Measurements from ENCODE around the gene KNTC1.
"Not testable (repeated sequence)": the region's sequence is repeated elsewhere in the genome, so short reads cannot be mapped to it uniquely, and the experiment has no call there.

Gene KNTC1

DNA sequence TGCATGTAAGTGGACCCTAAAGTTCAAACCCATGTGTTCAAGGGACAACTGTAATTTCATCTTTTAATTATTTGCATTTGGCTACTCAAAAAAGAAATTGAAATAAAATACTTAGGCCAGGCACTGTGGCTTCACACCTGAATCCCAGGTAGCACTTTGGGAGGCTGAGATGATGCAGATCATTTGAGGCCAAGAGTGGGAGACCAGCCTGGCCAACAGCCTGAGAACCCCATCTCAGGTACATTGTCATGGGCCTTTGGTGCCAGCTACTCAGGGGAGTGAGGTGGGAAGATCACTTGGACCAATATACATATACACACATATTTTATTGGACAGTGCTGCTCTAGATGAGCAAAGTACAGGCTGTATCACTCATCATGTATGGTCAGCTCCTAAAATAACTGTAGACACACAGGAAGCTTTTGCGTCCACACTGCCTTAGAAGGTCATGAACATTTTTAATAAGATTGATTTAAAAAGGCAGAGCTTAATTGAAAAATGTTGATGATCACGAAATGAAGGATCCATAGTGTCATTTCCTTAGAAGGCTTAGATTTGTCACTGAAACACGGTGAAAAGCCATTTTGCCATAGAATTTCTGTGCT, 23.8 kb upstream of the KNTC1 start:
- TF ChIP-seq, protein P1, sequence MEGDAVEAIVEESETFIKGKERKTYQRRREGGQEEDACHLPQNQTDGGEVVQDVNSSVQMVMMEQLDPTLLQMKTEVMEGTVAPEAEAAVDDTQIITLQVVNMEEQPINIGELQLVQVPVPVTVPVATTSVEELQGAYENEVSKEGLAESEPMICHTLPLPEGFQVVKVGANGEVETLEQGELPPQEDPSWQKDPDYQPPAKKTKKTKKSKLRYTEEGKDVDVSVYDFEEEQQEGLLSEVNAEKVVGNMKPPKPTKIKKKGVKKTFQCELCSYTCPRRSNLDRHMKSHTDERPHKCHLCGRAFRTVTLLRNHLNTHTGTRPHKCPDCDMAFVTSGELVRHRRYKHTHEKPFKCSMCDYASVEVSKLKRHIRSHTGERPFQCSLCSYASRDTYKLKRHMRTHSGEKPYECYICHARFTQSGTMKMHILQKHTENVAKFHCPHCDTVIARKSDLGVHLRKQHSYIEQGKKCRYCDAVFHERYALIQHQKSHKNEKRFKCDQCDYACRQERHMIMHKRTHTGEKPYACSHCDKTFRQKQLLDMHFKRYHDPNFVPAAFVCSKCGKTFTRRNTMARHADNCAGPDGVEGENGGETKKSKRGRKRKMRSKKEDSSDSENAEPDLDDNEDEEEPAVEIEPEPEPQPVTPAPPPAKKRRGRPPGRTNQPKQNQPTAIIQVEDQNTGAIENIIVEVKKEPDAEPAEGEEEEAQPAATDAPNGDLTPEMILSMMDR (IDR thresholded peaks at IDR 0.05; ENCODE audit: insufficient read depth, low read depth, low read length, missing control alignments), result no peak
- no peak for DNase-seq (ENCODE audit: low read depth)

DNA sequence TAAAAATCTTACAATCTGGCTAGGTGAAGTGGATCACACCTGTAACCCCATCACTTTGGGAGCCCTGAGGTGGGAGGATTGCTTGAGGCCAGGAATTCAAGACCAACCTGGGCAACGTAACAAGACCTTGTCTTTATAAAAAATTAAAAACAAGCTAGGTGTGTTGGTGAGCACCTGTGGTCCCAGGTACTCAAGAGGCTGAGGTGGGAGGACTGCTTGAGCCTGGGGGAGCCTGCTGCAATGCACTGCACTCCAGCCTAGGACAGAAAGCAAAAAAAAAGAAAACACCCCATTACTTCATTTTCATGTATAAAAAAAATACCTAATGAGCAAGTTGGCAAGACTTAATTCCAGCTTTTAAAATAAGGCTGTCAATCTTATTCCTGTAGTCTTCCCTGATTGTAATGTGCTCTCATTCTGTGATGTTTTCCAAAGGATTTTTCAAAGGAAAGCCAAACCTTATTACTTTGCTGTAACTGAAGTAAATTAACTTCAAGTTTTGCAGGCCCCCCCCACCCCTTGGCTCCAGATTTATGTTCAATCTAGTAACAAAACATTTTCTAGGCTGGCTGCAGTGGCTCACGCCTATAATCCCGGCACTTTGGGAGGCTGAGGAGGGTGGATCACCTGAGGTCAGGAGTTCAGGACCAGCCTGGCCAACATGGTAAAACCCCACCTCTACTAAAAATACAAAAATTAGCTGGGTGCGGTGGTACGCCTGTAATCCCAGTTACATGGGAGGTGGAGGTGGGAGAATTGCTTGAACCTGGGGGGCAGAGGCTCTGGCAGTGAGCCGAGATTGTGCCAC, 23.1 kb upstream of the KNTC1 start:
- no peak overlapping the region for H3K4me3 ChIP-seq (ENCODE audit: low read depth, low read length)
- TF ChIP-seq, protein P1 (IDR thresholded peaks at IDR 0.05; ENCODE audit: insufficient read depth, low read depth, low read length, missing control alignments), result no peak
- no peak for DNase-seq (ENCODE audit: low read depth)

More for the DNA sequence above, 23.8 kb upstream of the KNTC1 start:
- no peak overlapping the region for H3K4me3 ChIP-seq (ENCODE audit: low read depth, low read length)

DNA sequence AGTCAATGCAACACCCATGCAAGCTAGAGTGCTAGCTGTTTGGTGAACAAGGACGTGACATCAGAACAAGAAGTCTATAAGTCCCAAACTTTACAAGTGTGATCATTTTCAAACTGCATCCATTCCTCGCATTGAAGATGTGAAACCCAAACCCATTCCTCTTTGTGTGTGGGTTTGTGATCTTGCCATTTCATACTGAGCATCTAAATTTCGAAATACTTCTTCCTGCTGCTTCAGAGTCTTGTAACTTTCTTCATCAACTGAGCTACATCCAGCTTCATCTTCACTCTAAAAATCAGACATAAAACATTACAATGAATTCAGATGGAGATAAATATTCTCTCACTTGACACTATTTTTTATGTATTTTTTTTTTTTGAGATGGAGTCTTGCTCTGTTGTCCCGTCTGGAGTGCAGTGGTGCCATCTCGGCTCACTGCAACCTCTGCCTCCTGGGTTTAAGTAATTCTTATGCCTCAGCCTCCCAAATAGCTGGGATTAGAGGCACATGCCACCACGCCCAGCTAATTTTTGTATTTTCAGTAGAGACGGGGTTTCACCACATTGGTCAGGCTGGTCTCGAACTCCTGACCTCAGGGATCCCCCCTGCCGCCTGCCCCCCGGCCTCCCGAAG, 21.5 kb upstream of the KNTC1 start:
- TF ChIP-seq, protein P1 (IDR thresholded peaks at IDR 0.05; ENCODE audit: insufficient read depth, low read depth, low read length, missing control alignments), result no peak
- DNase-seq (ENCODE audit: low read depth), result no peak

DNA sequence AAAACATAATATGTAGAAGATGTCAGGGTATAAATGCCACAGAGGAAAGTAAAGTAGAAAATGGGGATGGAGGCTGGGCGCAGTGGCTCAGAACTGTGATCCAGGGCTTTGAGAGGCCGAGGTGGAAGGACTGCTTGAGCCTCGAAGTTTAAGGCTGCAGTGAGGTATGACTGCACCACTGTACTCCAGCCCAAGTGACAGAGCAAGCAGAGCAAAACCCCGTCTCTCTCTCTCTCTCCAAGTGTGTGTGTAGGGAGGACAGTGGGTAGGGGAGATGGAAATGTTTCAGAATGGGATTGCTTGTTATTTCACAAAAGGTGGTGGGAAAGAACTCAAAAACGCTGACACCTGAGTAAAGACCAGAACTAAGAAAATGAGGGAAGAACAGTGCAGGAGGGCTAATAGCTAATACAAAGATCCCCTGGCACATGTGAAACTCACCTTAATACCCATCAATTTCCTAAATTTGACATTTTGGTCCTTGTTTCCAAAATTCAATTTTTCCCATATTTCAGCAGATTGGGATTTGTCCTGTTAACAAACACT, 20.6 kb upstream of the KNTC1 start:
- TF ChIP-seq, protein P1 (IDR thresholded peaks at IDR 0.05; ENCODE audit: insufficient read depth, low read depth, low read length, missing control alignments), result no peak
- no peak for DNase-seq (ENCODE audit: low read depth)
- no peak overlapping the region for H3K4me3 ChIP-seq (ENCODE audit: low read depth, low read length)

More for the DNA sequence above, 21.5 kb upstream of the KNTC1 start:
- H3K4me3 ChIP-seq (ENCODE audit: low read depth, low read length), result no peak overlapping the region

DNA sequence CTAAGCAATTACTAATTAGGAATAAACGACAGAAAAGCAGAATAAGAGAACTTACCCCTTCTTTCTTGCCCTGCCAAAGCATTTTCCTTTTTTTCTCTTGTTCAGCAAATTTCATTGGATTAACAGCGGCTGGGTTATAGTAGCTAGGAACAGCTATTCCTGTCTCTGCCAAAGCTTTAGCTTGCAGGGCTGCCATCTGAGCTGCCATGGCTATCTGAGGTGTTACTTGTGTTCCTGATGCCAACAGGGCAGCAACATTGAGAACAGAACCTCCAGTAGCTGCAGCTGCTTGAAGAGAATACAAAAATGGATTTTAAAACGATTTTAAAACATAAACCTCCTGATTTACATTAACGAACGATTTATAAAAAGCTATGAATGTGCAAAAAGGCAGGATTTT, 18.9 kb upstream of the KNTC1 start:
- no peak overlapping the region for H3K4me3 ChIP-seq (ENCODE audit: low read depth, low read length)
- TF ChIP-seq, protein P1 (IDR thresholded peaks at IDR 0.05; ENCODE audit: insufficient read depth, low read depth, low read length, missing control alignments), result no peak
- DNase-seq (ENCODE audit: low read depth), result no peak

DNA sequence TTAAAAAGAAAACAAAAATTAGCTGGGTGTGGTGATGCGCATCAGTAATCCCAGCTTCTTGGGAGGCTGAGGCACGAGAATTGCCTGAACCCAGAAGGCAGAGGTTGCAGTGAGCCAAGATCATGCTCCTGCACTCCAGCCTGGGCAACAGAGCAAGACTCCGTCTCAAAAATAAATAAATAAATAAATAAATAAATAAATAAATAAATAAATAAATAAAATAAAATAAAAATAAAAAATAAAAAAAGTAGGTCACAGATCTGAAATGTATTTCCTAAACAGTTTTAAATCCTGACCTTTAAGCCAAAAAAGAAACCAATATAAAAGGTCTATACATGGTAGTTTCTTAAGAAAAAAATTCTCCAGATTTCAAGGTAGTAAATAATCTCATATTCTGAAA, 14.0 kb upstream of the KNTC1 start:
- not testable (repeated sequence) for DNase-seq (ENCODE audit: low read depth); H3K4me3 ChIP-seq (ENCODE audit: low read depth, low read length)

DNA sequence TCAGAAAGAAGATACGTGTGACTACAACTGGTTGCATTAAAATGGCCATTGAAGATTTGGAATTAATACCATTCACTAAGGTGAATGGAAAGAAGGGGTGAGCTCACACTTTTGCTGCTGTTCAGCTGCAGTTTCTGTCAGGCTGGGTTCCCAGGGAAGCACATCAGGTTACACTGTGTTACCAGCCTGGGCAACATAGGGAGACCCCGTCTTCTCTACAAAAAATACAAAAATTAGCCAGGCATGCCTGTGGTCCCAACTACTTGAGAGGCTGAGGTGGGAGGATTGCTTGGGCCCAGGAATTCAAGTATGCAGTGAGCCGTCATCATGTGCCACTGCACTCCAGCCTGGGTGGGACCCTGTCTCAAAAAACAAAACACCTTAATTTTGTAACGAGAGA, 13.4 kb upstream of the KNTC1 start:
- TF ChIP-seq, protein P1 (IDR thresholded peaks at IDR 0.05; ENCODE audit: insufficient read depth, low read depth, low read length, missing control alignments), result no peak
- H3K4me3 ChIP-seq (ENCODE audit: low read depth, low read length), result no peak overlapping the region
- no peak for DNase-seq (ENCODE audit: low read depth)

All from GM12865 (cell line).